H1 (cell line): ENCODE measurements around the gene LRBA. TPM values are rescaled to one million over a fixed set of nuclear protein-coding genes. Genes with fewer than 3 reads are reported as not detected.
"Not testable (repeated sequence)": the region's sequence is repeated elsewhere in the genome, so short reads cannot be mapped to it uniquely, and the experiment has no call there.

ENCODE experiments used
- CTCF ChIA-PET: fragments of 300-600 bp; sonication (Branson Sonifier 250); formaldehyde crosslinking; loops from one replicate; lab custom pipeline; 2021; ENCODE audit not compliant: partially characterized antibody; lab: Charles Lee
- POLR2A ChIA-PET: fragments of 300-600 bp; sonication (Branson Sonifier 250); formaldehyde crosslinking; loops from one replicate; lab custom pipeline; 2021; ENCODE audit warnings: inconsistent platforms; ENCODE audit not compliant: partially characterized antibody; lab: Charles Lee
- DNase-seq, 2 experiments: peaks; one replicate each; pipeline versions ENCODE4 v3.0.0 to v3.0.0-alpha.2; 2010 to 2022; ENCODE audit warnings: low spot score in 2 of 2, low read depth in 1 of 2, mixed read lengths in 1 of 2
- FAIRE-seq: peaks from 2 replicates; lab custom pipeline; 2011; peaks lifted over from hg19 to GRCh38; lab: Jason Lieb, UNC
- H2AFZ ChIP-seq: 2 replicates; pipeline ENCODE4 v1.8.1; 2012; ENCODE audit warnings: low read length, inconsistent platforms
- H2AK5ac ChIP-seq: 2 replicates; pipeline ENCODE4 v1.6.1; 2013; ENCODE audit warnings: low read depth, low read length
- H2BK120ac ChIP-seq: replicated peaks from 2 replicates; pipeline ENCODE3; 2013; ENCODE audit warnings: low read depth, low read length, inconsistent platforms
- H2BK12ac ChIP-seq: 2 replicates; pipeline ENCODE4 v1.6.1; 2013; ENCODE audit warnings: low read depth, low read length
- H2BK15ac ChIP-seq: 2 replicates; pipeline ENCODE4 v1.6.1; 2013; ENCODE audit warnings: low read length
- H2BK20ac ChIP-seq: 2 replicates; pipeline ENCODE4 v1.6.1; 2013; ENCODE audit warnings: low read length
- H2BK5ac ChIP-seq: 2 replicates; pipeline ENCODE4 v1.6.1; 2013; ENCODE audit warnings: low read depth, low read length
- H3K14ac ChIP-seq: 2 replicates; pipeline ENCODE4 v1.6.1; 2013; ENCODE audit warnings: inconsistent platforms; ENCODE audit not compliant: insufficient read length
- H3K18ac ChIP-seq: 2 replicates; pipeline ENCODE4 v1.6.1; 2013; ENCODE audit warnings: low read length; ENCODE audit errors: extremely low read depth
- H3K23ac ChIP-seq: 2 replicates; pipeline ENCODE4 v1.6.1; 2013; ENCODE audit warnings: inconsistent platforms; ENCODE audit not compliant: insufficient read length
- H3K23me2 ChIP-seq: 2 replicates; pipeline ENCODE4 v1.6.1; 2013; ENCODE audit warnings: low read depth, low read length
- H3K27ac ChIP-seq: 2 replicates; pipeline ENCODE4 v1.6.1; 2011; ENCODE audit warnings: low read depth, low read length, inconsistent platforms
- H3K27me3 ChIP-seq, 4 experiments: replicated peaks in 1 of 4; 1 replicate in 1 of 4; 2 replicates in 3 of 4; pipeline versions ENCODE4 v1.6.1 to v1.8.1; 2011 to 2013; ENCODE audit warnings: low read length in 3 of 4, mild to moderate bottlenecking in 3 of 4, inconsistent platforms in 2 of 4, mixed read lengths in 2 of 4, moderate library complexity in 1 of 4; ENCODE audit not compliant: control insufficient read depth in 3 of 4, insufficient read depth in 3 of 4; ENCODE audit errors: extremely low read depth in 1 of 4
- H3K36me3 ChIP-seq, 4 experiments: 2 replicates each; pipeline versions ENCODE4 v1.6.1 to v1.8.1; 2011 to 2013; ENCODE audit warnings: mild to moderate bottlenecking in 4 of 4, low read length in 3 of 4, moderate library complexity in 2 of 4, control low read depth in 1 of 4, inconsistent platforms in 1 of 4; ENCODE audit not compliant: insufficient read depth in 4 of 4, control insufficient read depth in 2 of 4
- H3K4ac ChIP-seq: replicated peaks from 2 replicates; pipeline ENCODE3; 2013; ENCODE audit warnings: low read length, low read depth, mixed read lengths, inconsistent platforms; ENCODE audit not compliant: insufficient read length
- H3K4me1 ChIP-seq, 4 experiments: replicated peaks in 1 of 4; 1 replicate in 1 of 4; 2 replicates in 3 of 4; pipeline versions ENCODE4 v1.6.1 to v1.8.1; 2011 to 2013; ENCODE audit warnings: low read length in 3 of 4, inconsistent platforms in 2 of 4, mixed read lengths in 1 of 4; ENCODE audit not compliant: insufficient read depth in 4 of 4, control insufficient read depth in 3 of 4
- H3K4me2 ChIP-seq, 2 experiments: 2 replicates each; pipeline versions ENCODE4 v1.6.1 to v1.8.1; 2011 to 2013; ENCODE audit warnings: low read depth in 2 of 2, low read length in 2 of 2, control low read depth in 1 of 2, inconsistent platforms in 1 of 2, mild to moderate bottlenecking in 1 of 2; ENCODE audit not compliant: insufficient read depth in 1 of 2
- H3K4me3 ChIP-seq, 4 experiments: fragments of 200-600, 300-600 bp in 1 of 4; sonication (generic), shearing (Covaris generic), sonication (Bioruptor Twin) in 1 of 4; 2 replicates each; pipeline versions ENCODE4 v1.5.1 to v1.8.1; 2011 to 2016; ENCODE audit warnings: low read length in 4 of 4, low read depth in 3 of 4, control low read depth in 2 of 4, inconsistent platforms in 2 of 4, mild to moderate bottlenecking in 2 of 4, mixed read lengths in 1 of 4, moderate library complexity in 1 of 4; ENCODE audit not compliant: insufficient read depth in 2 of 4; ENCODE audit errors: extremely low read depth in 1 of 4
- H3K56ac ChIP-seq: replicated peaks from 2 replicates; pipeline ENCODE3; 2013; ENCODE audit warnings: low read depth, mild to moderate bottlenecking, mixed read lengths, low read length, inconsistent platforms; ENCODE audit not compliant: insufficient read length
- H3K79me1 ChIP-seq: 2 replicates; pipeline ENCODE4 v1.6.1; 2013; ENCODE audit warnings: low read depth, low read length, control low read depth
- H3K79me2 ChIP-seq, 2 experiments: 2 replicates each; pipeline versions ENCODE4 v1.6.1 to v1.8.1; 2012 to 2013; ENCODE audit warnings: low read length in 2 of 2, mild to moderate bottlenecking in 2 of 2, inconsistent platforms in 1 of 2; ENCODE audit not compliant: insufficient read depth in 2 of 2, control insufficient read depth in 1 of 2
- H3K9ac ChIP-seq, 4 experiments: replicated peaks in 1 of 4; 1 replicate in 1 of 4; 2 replicates in 3 of 4; pipeline versions ENCODE4 v1.6.1 to v1.8.1; 2011 to 2013; ENCODE audit warnings: low read depth in 3 of 4, low read length in 3 of 4, control low read depth in 2 of 4, mild to moderate bottlenecking in 2 of 4, moderate library complexity in 2 of 4, inconsistent platforms in 1 of 4; ENCODE audit errors: extremely low read depth in 1 of 4
- H3K9me3 ChIP-seq, 2 experiments: 2 replicates each; pipeline versions ENCODE4 v1.6.1 to v1.8.1; 2012 to 2013; ENCODE audit warnings: mild to moderate bottlenecking in 2 of 2, moderate library complexity in 2 of 2, control low read depth in 1 of 2, inconsistent platforms in 1 of 2, low read depth in 1 of 2, low read length in 1 of 2, mixed read lengths in 1 of 2; ENCODE audit not compliant: insufficient read depth in 2 of 2
- H4K20me1 ChIP-seq, 2 experiments: replicated peaks in 1 of 2; 2 replicates each; pipeline versions ENCODE3 to v1.8.1; 2011 to 2013; ENCODE audit warnings: inconsistent platforms in 2 of 2, low read length in 2 of 2, mild to moderate bottlenecking in 1 of 2; ENCODE audit not compliant: insufficient read depth in 2 of 2, control insufficient read depth in 1 of 2
- H4K5ac ChIP-seq: 2 replicates; pipeline ENCODE4 v1.6.1; 2013; ENCODE audit warnings: low read length, low read depth, mixed read lengths, inconsistent platforms; ENCODE audit not compliant: insufficient read length
- H4K8ac ChIP-seq: 2 replicates; pipeline ENCODE4 v1.8.0; 2013; ENCODE audit warnings: mild to moderate bottlenecking, moderate library complexity, low read length, inconsistent platforms; ENCODE audit not compliant: insufficient read depth; ENCODE audit errors: extremely low read depth
- H4K91ac ChIP-seq: replicated peaks from 2 replicates; pipeline ENCODE3; 2013; ENCODE audit warnings: low read length, mixed read lengths, inconsistent platforms; ENCODE audit not compliant: insufficient read length
- TAF7 ChIP-seq: optimal IDR thresholded peaks from 2 replicates; pipeline ENCODE3; 2011; ENCODE audit warnings: low read depth, mild to moderate bottlenecking, inconsistent platforms, low read length, moderate library complexity, borderline replicate concordance
- WGBS, 2 experiments: shearing (Covaris generic) in 1 of 2; methylation state at CpG; one replicate each; pipeline versions ENCODE4 v1.1.6 to v1.1.7; 2013 to 2015; ENCODE audit warnings: low lambda C conversion rate in 2 of 2, mixed read lengths in 2 of 2, inconsistent platforms in 1 of 2, low coverage in 1 of 2, missing lambda C conversion rate in 1 of 2; ENCODE audit not compliant: insufficient replicate concordance in 2 of 2, insufficient coverage in 1 of 2, insufficient read length in 1 of 2; ENCODE audit errors: extremely low coverage in 1 of 2, missing lambda C conversion rate in 1 of 2; 5-methylcytosine and 5-hydroxymethylcytosine counted together
- polyA plus RNA-seq, 7 experiments: library from polyadenylated mRNA; depleted of rRNA in 3 of 7; stranded (reverse) in 5 of 7; unstranded in 2 of 7; fragments of >200 nt in 5 of 7; fragments of 200-250 nt in 2 of 7; gene quantifications; 1 replicate in 5 of 7; 2 replicates in 1 of 7; 4 replicates in 1 of 7; pipeline versions ENCODE4 v1.2.1 to v1.2.3, GENCODE V29; 2011 to 2013; ENCODE audit warnings: missing spikeins in 2 of 7, mixed read lengths in 2 of 7
- total RNA-seq: library from RNA; stranded (reverse); fragmentation: NEBNext Ultra II Directional; extraction: Animal tissue kit (Norgen Biotek cat#: 25700); gene quantifications from 2 replicates; pipeline ENCODE4 v1.2.1, GENCODE V29; 2021

The LRBA gene
- total and polyA plus RNA-seq, 2 of the 8 experiments (the other 6 are each of a cell fraction or from before 2014, with no cell fraction given): 54.6 to 83.2 TPM

GRCh38 chr4:151029537-151029936 is 14.5 kb upstream of the LRBA start (continued):
- no peak for TF ChIP-seq TAF7

- H3K4me2 ChIP-seq, H3K56ac ChIP-seq, H4K91ac ChIP-seq, H3K9ac ChIP-seq, H2BK15ac ChIP-seq, H2AFZ ChIP-seq, H3K23ac ChIP-seq, H3K27me3 ChIP-seq, H3K4me3 ChIP-seq, H3K14ac ChIP-seq, H3K79me2 ChIP-seq, H3K9me3 ChIP-seq, H4K5ac ChIP-seq, H2BK5ac ChIP-seq, H4K8ac ChIP-seq, DNase-seq, H3K79me1 ChIP-seq, FAIRE-seq, H3K4me1 ChIP-seq, H2BK120ac ChIP-seq, H4K20me1 ChIP-seq, H3K18ac ChIP-seq, H2BK12ac ChIP-seq, H2AK5ac ChIP-seq, CTCF ChIA-PET, H3K4ac ChIP-seq, H3K27ac ChIP-seq, H3K36me3 ChIP-seq, H3K23me2 ChIP-seq, H2BK20ac ChIP-seq: not testable (repeated sequence)
- WGBS, 2 experiments: 86% methylated on average over 10 of the region's 10 CpGs; no CpG with 5 or more reads in 1 of the 2 experiments
- POLR2A ChIA-PET: interaction anchor here (2.4 to 3.3 kb wide), 2 partner anchors 13 to 20 kb away, joined by 8 to 14 read pairs; partner anchors contain the start of gene LRBA
These were observed 13.9 kb upstream of the LRBA start for GRCh38 chr4:151029006-151029405.
